Left kidney (tissue), 8 donors: ENCODE data around the gene BLCAP. TPM values are rescaled to one million over a fixed set of nuclear protein-coding genes. Genes with fewer than 3 reads are reported as not detected.
"Not testable (repeated sequence)": the region's sequence is repeated elsewhere in the genome, so short reads cannot be mapped to it uniquely, and the experiment has no call there.

Experiments used
- DNase-seq: peaks from one replicate; pipeline ENCODE4 v3.0.0-alpha.2; 2013
- long read RNA-seq, 8 donors: transcript quantifications; one replicate each; lab custom pipeline, GENCODE V29; 2026
- polyA plus RNA-seq: library from polyadenylated mRNA; unstranded; fragments of 120-200 nt; gene quantifications from one replicate; pipeline ENCODE4 v1.2.1, GENCODE V29; 2013; ENCODE audit not compliant: insufficient read length

Gene BLCAP, protein sequence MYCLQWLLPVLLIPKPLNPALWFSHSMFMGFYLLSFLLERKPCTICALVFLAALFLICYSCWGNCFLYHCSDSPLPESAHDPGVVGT
- 85.7 TPM for polyA plus RNA-seq
- long read RNA-seq, donor 1, full-length matches to known transcripts, result 65 of 76 reads
- long read RNA-seq, donor 1, partial matches to known transcripts, result 11 of 76 reads
- long read RNA-seq, donor 1, other reads (novel, unspliced or antisense), result 0 of 76 reads
- long read RNA-seq, donor 2, full-length matches to known transcripts, result 35 of 79 reads
- long read RNA-seq, donor 2, partial matches to known transcripts, result 44 of 79 reads
- long read RNA-seq, donor 2, other reads (novel, unspliced or antisense), result 0 of 79 reads
- long read RNA-seq, donor 3, full-length matches to known transcripts, result 36 of 36 reads
- long read RNA-seq, donor 3, partial matches to known transcripts, result 0 of 36 reads
- long read RNA-seq, donor 3, other reads (novel, unspliced or antisense), result 0 of 36 reads
- long read RNA-seq, donor 4, full-length matches to known transcripts, result 4 of 4 reads
- long read RNA-seq, donor 4, partial matches to known transcripts, result 0 of 4 reads
- long read RNA-seq, donor 4, other reads (novel, unspliced or antisense), result 0 of 4 reads
- long read RNA-seq, donor 5, full-length matches to known transcripts, result 53 of 53 reads
- long read RNA-seq, donor 5, partial matches to known transcripts, result 0 of 53 reads
- long read RNA-seq, donor 5, other reads (novel, unspliced or antisense), result 0 of 53 reads
- long read RNA-seq, donor 6, full-length matches to known transcripts, result 38 of 38 reads
- long read RNA-seq, donor 6, partial matches to known transcripts, result 0 of 38 reads
- long read RNA-seq, donor 6, other reads (novel, unspliced or antisense), result 0 of 38 reads
- long read RNA-seq, donor 7, full-length matches to known transcripts, result 74 of 74 reads
- long read RNA-seq, donor 7, partial matches to known transcripts, result 0 of 74 reads
- long read RNA-seq, donor 7, other reads (novel, unspliced or antisense), result 0 of 74 reads
- long read RNA-seq, donor 8, full-length matches to known transcripts, result 25 of 25 reads
- long read RNA-seq, donor 8, partial matches to known transcripts, result 0 of 25 reads
- long read RNA-seq, donor 8, other reads (novel, unspliced or antisense), result 0 of 25 reads

- DNase-seq, result peak; percentile 90
These were observed at the start of gene BLCAP for GRCh38 chr20:37527638-37528445. BLCAP (minus strand) TSS chr20:37527876; CDS start chr20:37519174, 8,702 bp downstream.

- not testable (repeated sequence) for DNase-seq
These were observed 49.8 kb upstream of the BLCAP start for GRCh38 chr20:37577436-37577835.

DNA sequence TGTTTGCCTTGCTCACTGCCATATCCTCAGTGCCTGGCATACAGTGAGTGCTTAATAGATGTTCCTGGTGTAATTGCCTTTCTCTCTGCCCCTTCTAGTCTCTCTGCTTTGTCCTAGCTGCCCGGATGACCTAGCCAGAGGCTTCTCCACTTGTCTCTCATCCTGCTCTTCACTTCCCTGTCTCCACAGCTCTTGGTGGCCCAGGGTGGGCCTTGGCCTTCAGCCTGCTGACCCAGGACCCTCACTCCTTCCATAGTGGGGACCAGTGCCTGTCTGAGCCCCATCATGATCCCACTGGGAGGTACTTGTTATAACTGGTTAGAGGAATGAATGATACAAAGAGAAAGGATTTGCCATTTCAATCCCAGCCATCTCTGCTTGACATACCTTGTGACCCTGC, 49.2 kb upstream of the BLCAP start:
- DNase-seq, result no peak

DNA sequence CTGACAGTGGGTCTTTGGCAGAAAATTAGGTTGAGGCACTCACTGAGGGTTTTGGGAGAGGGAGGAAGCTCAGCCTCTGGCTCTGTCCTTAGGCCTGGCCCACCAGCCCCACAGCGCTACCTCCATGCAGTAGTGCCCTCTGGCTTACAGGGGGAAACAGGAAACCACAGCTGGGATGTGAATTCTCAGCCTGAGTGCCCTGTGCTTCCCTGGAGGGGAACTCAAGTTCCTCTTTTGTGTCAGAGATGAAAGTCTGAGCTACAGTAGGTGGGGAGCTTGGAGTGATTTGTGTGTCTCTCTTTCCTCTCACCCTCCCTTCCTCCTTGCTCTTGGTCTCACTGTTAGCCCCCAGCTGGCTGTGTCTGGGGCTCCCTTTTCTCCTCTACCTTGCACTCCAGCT, 48.2 kb upstream of the BLCAP start:
- DNase-seq, result no peak

GRCh38 chr20:37574199-37574890, 46.7 kb upstream of the BLCAP start:
- DNase-seq, result no peak

GRCh38 chr20:37573626-37574198, 46.0 kb upstream of the BLCAP start:
- DNase-seq, result no peak

- no peak for DNase-seq
These were observed 43.4 kb upstream of the BLCAP start for GRCh38 chr20:37571033-37571432.

GRCh38 chr20:37570419-37570818, 42.7 kb upstream of the BLCAP start:
- DNase-seq, result no peak

DNA sequence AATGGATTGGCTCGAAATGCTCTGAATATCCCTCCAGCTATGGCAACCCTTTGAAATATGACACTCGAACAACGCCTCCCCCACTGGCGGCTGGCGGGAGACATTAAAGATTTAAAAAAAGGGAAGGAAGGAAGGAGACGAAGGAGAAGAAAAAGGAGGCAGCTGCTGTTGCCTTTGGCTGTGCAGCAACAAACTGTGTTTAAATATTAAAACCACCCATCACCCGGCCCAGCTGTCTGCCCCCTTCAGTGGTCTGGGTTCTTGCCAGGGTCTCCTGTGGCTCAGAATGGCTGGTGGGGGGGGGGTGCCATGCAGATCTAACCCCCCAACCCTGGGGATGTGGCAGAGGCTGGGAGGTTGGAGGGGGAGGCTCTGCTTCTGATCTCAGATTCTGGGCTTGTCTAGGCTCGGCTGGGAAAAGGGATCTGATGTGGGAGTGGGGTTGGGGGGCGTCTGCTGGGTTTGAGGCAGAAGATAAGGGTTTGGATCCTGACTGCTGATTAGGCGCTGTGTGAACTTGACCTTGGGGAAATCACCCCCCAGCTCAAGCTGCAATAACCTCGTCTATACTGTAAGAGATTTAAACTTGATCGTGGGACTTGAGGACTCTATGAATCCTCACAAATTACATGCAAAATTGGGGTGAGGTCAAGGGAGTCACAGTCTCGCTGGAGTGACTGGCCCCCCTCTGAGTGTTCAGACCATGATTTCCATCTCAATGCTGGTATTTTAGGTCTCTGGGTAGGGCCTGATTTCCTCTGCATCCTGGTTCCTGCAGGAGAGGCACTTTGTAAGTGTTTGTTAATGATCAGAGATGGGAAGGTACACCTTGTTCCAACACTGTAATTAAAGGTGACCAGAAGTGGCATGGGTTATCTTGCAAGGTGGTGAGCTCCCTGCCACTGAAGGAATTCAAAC, 40.3 kb upstream of the BLCAP start:
- DNase-seq, result peak; percentile 69

DNA sequence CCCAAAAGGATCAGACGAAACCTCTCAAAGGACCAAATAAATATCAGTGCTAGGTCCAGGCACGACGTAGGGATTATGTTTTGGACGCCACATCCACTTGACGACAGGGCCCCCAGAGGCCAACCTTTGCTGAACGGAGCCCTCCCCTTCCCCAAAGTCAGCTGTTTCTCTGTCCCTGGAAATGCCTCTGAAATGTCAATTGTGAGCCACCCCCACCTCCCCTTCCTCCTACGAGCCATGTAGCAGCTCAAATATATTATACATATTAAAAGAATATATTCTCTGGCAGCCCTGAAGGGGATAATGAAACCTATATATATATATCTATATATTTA, 39.6 kb upstream of the BLCAP start:
- DNase-seq, result no peak

DNA sequence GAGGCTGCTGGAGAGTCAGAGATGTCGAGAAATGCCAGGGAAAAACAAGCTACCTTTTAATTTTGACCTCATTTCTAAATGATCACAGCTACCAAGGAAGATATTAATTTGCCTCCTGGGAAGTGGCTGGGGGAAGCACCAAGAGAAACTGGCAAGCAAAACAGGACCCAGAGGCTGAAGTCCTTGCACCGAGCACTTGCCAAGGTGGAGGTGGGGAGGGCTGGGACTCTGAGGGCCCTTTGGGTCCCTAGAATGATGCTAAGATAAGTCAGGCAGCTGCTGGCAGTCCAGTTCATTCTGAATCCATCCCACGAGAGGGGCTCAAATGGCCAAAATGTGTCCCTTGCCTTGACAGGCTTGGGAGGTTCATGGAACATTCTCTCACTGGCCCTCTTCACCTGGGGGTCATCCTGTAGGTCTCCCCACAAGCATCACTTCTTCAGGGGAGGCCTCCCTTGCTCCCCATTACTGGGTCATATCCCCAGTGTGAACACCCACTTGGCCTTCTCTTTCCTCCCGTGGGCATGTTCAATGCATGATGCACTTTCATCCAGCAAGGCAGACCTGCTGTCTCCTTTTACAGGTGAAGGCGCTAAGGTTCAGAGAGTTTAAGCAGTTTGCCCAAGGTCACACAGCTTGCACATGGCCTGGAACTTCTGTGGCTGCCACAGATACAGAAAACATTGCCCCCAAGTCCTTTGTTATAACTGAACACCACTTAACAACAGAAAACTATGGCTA, 39.1 kb upstream of the BLCAP start:
- DNase-seq, result no peak

GRCh38 chr20:37565134-37565811, 37.6 kb upstream of the BLCAP start:
- peak; percentile 57 for DNase-seq

GRCh38 chr20:37564388-37565133, 36.9 kb upstream of the BLCAP start:
- DNase-seq, result peak; percentile 49

DNA sequence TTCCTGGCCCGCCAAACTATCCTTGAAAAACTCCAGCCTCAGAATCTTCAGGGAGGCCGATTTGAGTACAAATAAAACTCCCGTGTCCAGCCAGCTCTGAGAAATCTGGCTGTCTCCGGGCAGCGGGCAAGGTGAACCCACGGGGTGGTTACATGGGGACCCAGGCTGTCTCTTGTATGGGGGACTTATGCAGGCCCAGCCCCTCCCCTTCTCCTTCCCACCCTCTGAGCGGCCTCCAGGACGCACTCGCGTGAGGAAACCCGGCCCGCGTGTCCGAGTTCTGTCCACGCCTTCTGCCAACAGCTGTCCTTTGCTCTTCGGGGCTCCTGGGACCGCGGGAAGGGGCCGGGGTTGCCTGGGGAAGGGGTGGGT, 36.3 kb upstream of the BLCAP start:
- DNase-seq, result no peak

GRCh38 chr20:37562695-37563480, 35.2 kb upstream of the BLCAP start:
- no peak for DNase-seq

GRCh38 chr20:37560629-37561028, 33.0 kb upstream of the BLCAP start:
- no peak for DNase-seq
